ENCODE data around the gene CNKSR1. TPM values are rescaled to one million over a fixed set of nuclear protein-coding genes. Genes with fewer than 3 reads are reported as not detected.

The CNKSR1 gene
- total and polyA plus RNA-seq, 4 experiments from 2014 or later: 0.28 to 4.5 (median 2.3) TPM

DNA sequence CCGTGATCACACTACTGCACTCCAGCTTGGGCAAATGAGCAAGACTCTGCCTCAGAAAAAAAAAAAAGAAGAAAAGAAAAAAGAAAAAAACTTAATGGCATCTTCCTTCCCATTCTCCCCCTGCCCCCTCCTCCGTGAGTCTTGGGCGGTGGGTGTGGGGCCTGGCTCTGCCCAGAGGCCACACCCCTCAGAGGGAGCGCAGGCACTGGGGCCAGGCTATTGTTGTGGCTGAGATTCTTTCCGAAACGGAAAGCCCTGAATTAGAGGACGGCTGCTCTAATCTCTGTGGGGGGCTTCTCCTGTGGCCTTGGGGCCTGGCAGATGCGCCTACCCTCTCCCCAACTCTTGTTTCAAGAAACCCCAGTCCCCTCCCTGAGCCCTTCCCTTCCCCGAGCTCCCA is 22.5 kb upstream of the CNKSR1 start:
- no peaks in the 10 kb centered on the region for H3K9me3 Mint-ChIP-seq
- POLR2A ChIA-PET (ENCODE audit: partially characterized antibody): interaction anchor here (0.9 to 1.0 kb wide), 2 partner anchors 15 to 29 kb away, joined by 3 read pairs; partner anchors contain the start of gene ZNF593
- no peaks in the 10 kb centered on the region for H3K27me3 ChIP-seq (ENCODE audit: insufficient read depth, low read length)
- no peak overlapping the region for H3K27ac Mint-ChIP-seq
- no peaks in the 10 kb centered on the region for H3K36me3 ChIP-seq (ENCODE audit: insufficient read depth, low read length)
- no peaks in the 10 kb centered on the region for H3K4me1 ChIP-seq (ENCODE audit: insufficient read depth, low read length)
- peaks cover 0 to 6% (median under 1%) of the 10 kb centered on the region in 4 donors for H3K4me1 Mint-ChIP-seq
- no peak overlapping the region for H3K4me3 Mint-ChIP-seq
- H3K27me3 Mint-ChIP-seq: peaks cover 20 to 35% of the 10 kb centered on the region in 2 donors
- no peak for DNase-seq
- H3K27ac ChIP-seq (ENCODE audit: low read depth, low read length): no peak overlapping the region
- no peak overlapping the region for H3K4me3 ChIP-seq (ENCODE audit: low read length in 2 of 2)
- intact Hi-C loops (cut with micrococcal nuclease): no loop called here
- H3K36me3 Mint-ChIP-seq: no peaks in the 10 kb centered on the region
- H3K9me3 ChIP-seq (ENCODE audit: control insufficient read depth in 1 of 2, low read length in 2 of 2): no peaks in the 10 kb centered on the region
- CTCF ChIA-PET (ENCODE audit: partially characterized antibody): interaction anchor here (0.6 to 2.3 kb wide), 5 partner anchors 9 to 242 kb away, joined by 3 to 6 read pairs (median 3); partner anchors contain the start of gene ZNF593

DNA sequence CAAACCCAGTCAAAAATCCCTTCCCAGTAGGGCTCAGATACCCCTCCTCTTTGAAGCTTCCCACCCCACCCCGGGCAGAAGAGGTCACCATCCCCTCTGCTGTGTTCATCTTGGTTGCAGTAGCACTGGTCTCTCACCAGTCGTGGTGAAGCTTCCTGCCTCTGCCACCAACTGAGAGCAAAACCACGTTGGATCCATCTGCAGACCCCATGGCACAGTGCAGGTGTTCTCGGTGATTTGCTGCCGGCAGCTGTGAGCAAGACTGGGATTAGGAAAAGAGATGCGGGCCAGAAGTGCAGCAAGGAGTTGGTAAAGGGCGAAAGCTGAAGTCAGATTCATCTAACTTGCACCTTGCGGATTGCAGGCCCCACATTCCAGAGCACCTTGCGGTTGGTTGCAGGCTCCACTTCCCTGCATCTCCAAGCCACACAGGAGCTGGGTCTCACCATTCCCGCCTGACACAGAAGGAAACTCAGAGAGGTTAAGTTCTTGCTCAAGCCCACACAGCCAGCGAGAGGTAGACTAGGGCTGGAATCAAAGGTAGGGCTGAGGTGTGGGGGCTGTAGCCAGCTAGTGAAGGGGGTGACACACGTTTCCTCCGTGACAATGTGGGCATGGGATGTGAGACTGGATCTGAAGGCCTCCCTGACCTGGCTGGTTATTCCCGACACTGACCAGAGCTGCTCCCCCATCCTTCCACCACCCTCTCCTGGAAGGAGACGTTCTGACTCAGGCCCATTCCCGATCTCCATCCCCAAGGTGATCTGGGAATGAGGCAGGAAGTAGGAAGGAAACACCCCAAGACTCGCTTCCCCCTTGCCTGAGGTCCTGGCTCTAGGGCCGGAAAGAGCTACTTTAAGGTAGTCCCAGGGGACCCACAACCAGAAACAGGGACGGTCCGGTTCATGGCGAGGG is 21.7 kb upstream of the CNKSR1 start:
- no peaks in the 10 kb centered on the region for H3K27me3 ChIP-seq (ENCODE audit: insufficient read depth, low read length)
- H3K27ac ChIP-seq (ENCODE audit: low read depth, low read length): no peak overlapping the region
- H3K4me3 ChIP-seq (ENCODE audit: low read length in 2 of 2): no peak overlapping the region
- H3K4me3 Mint-ChIP-seq: no peak overlapping the region
- CTCF ChIA-PET (ENCODE audit: partially characterized antibody): interaction anchor here (0.7 to 1.3 kb wide), 4 partner anchors 8 to 120 kb away, joined by 3 to 4 read pairs (median 4); partner anchors contain the start of gene ZNF593
- H3K9me3 ChIP-seq (ENCODE audit: control insufficient read depth in 1 of 2, low read length in 2 of 2): no peaks in the 10 kb centered on the region
- H3K36me3 Mint-ChIP-seq: no peaks in the 10 kb centered on the region
- POLR2A ChIA-PET (ENCODE audit: partially characterized antibody): interaction anchor here (0.9 to 1.0 kb wide), 2 partner anchors 14 to 30 kb away, joined by 3 read pairs; partner anchors contain the start of gene ZNF593
- no peaks in the 10 kb centered on the region for H3K4me1 ChIP-seq (ENCODE audit: insufficient read depth, low read length)
- intact Hi-C loops (cut with micrococcal nuclease): no loop called here
- H3K9me3 Mint-ChIP-seq: no peaks in the 10 kb centered on the region
- H3K36me3 ChIP-seq (ENCODE audit: insufficient read depth, low read length): no peaks in the 10 kb centered on the region
- H3K27ac Mint-ChIP-seq: peak overlapping the region in 1 of 7 donors; percentile 37
- peaks cover 0 to 6% (median under 1%) of the 10 kb centered on the region in 4 donors for H3K4me1 Mint-ChIP-seq
- H3K27me3 Mint-ChIP-seq: peaks cover 20 to 34% of the 10 kb centered on the region in 2 donors
- no peak for DNase-seq

DNA sequence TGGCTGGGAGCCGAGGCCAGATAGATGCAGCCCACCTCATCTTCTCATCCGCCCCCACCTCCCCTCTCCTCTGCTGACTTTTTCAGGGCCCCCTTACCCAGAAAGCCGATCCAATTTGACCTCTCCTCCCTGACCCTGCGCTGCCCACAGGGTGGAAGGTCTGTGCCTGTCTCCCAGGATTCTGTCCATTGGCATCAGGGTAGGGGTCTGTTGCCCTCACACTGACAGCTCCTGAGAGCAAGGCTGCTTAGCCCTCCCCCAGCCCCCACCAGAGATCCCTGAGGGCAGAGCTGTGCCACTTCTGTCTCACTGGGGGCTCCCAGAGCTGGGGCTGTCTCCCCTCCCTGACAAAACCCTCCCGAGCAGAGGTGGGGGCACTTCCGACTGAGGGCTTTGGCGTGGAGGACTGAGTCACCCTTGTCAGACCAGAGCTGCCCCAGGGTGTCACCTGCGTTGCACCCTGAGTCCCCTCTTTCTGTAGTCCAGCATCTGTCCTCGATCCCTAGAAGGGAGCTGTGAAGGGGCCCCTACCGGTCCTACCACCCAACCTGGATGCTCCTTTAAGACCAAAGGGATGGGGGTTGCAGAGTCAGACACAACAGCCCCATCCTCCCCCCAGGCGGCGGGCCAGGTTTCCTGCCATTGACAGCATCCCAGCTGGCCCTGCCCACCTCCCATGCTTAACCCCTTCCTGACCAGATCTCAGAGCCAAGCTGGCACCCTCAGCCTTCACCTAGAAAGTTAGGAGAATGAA is 20.8 kb upstream of the CNKSR1 start:
- peaks cover 0 to 6% (median under 1%) of the 10 kb centered on the region in 4 donors for H3K4me1 Mint-ChIP-seq
- no peak for DNase-seq
- intact Hi-C loops (cut with micrococcal nuclease): no loop called here
- peaks cover 17 to 30% of the 10 kb centered on the region in 2 donors for H3K27me3 Mint-ChIP-seq
- H3K4me3 Mint-ChIP-seq: no peak overlapping the region
- Histone ChIP-seq H3K4me1 (ENCODE audit: insufficient read depth, low read length) (no peaks in the 10 kb centered on the region), H3K4me3 (ENCODE audit: low read length in 2 of 2) (no peak overlapping the region), H3K36me3 (ENCODE audit: insufficient read depth, low read length) (no peaks in the 10 kb centered on the region), H3K27ac (ENCODE audit: low read depth, low read length) (no peak overlapping the region), H3K9me3 (ENCODE audit: control insufficient read depth in 1 of 2, low read length in 2 of 2) (no peaks in the 10 kb centered on the region), H3K27me3 (ENCODE audit: insufficient read depth, low read length) (no peaks in the 10 kb centered on the region)
- H3K27ac Mint-ChIP-seq: peak overlapping the region in 1 of 7 donors; percentile 47
- ChIA-PET POLR2A (ENCODE audit: partially characterized antibody) (no interaction called here), CTCF (ENCODE audit: partially characterized antibody) (interaction anchor here (0.7 to 2.1 kb wide), 5 partner anchors 11 to 121 kb away, joined by 3 to 10 read pairs (median 5); partner anchors contain the start of gene ZNF593)
- H3K36me3 Mint-ChIP-seq: no peaks in the 10 kb centered on the region
- no peaks in the 10 kb centered on the region for H3K9me3 Mint-ChIP-seq

DNA sequence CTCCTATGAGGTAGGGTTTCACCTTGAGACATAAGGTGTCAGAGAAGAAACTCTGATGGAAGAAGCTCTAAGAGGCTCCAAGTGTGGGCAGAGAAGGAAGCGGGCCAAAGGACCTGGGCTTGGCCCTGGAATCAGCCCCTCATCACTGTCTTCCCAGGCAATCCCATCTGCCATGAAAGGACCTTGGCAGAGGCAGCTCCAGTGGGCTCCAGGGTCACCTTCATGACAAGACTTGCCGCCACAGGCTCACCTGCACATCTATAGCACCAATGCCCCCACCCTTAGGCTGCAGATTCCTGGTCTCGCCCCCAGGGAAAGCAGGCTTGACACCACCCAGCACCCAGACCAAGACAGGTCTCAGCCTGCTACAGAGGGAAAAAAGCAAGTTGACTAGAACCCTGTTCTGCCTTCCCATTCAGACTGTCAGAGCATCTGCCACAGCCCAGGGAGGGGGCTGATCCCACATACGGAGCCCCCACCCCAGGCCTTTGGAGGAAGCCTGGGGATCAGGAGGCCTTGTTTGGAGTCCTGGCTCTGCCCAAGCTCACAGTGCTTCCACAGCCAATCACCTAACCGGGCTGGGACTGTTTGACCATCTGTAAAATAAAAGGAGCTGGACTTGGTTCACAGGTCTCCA is 18.9 kb upstream of the CNKSR1 start:
- H3K36me3 ChIP-seq (ENCODE audit: insufficient read depth, low read length): no peaks in the 10 kb centered on the region
- H3K4me3 ChIP-seq (ENCODE audit: low read length in 2 of 2): no peak overlapping the region
- CTCF ChIA-PET (ENCODE audit: partially characterized antibody): interaction anchor here (0.8 to 2.1 kb wide), 3 partner anchors 13 to 52 kb away, joined by 3 to 10 read pairs (median 3); partner anchors contain the start of gene ZNF593OS
- no peak overlapping the region for H3K27ac ChIP-seq (ENCODE audit: low read depth, low read length)
- no peaks in the 10 kb centered on the region for H3K36me3 Mint-ChIP-seq
- H3K9me3 Mint-ChIP-seq: no peaks in the 10 kb centered on the region
- intact Hi-C loops (cut with micrococcal nuclease): no loop called here
- H3K4me1 Mint-ChIP-seq: peaks cover 0 to 10% (median 5%) of the 10 kb centered on the region in 4 donors
- H3K27ac Mint-ChIP-seq: peak overlapping the region in 1 of 7 donors; percentile 57
- peaks cover 7% of the 10 kb centered on the region for H3K27me3 ChIP-seq (ENCODE audit: insufficient read depth, low read length)
- POLR2A ChIA-PET (ENCODE audit: partially characterized antibody): no interaction called here
- peaks cover 5% of the 10 kb centered on the region for H3K4me1 ChIP-seq (ENCODE audit: insufficient read depth, low read length)
- H3K9me3 ChIP-seq (ENCODE audit: control insufficient read depth in 1 of 2, low read length in 2 of 2): no peaks in the 10 kb centered on the region
- H3K27me3 Mint-ChIP-seq: peaks cover 19 to 33% of the 10 kb centered on the region in 2 donors
- DNase-seq: no peak
- H3K4me3 Mint-ChIP-seq: no peak overlapping the region

DNA sequence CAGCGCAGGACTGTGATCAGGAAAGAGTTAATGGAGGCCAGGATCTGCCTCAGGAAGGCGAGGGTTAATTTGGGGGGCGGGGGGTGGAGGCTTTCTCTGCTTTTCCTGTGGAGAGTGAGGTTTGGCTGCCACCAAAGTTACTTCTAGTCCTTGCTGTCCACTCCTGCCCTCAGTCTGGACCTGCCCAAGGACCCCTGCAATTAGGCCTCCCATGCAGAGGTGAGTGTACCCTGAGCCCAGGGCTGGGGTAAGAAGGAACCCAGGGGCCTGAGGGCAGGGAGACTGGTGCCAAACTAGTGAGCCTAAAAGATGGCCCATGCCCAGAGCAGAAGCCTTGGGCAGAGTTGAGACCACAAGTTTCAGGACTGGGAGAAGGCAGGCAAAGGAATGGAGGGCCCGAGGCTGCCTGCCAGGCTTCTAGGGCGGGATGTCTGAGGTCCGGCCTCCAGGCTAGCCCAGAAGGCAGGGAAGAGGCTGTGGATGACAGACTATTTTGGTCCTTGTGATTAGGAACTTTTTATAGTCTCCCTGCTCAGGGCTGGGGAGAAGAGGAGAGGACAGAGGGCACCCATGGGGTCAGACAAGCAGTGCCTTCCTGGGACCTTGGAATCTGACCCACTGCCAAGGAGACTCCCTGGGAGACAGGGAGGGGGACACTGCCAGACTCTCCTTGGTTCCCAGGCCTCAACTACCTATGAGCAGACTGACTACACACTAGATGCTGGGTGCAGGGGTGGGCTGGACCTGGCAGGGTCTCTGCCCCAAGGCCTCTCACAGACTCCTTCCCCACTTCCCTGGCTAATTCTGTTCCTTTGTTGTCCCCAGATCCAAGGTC is 18.2 kb upstream of the CNKSR1 start, which contains the start of gene FAM110D:
TSS of gene FAM110D (plus strand) at position 172 of the 835 bp plus-strand sequence. CDS start 2,213 bp downstream, outside the sequence.
- Mint-ChIP-seq H3K36me3 (no peaks in the 10 kb centered on the region), H3K4me1 (peaks cover 0 to 15% (median 8%) of the 10 kb centered on the region in 4 donors), H3K27me3 (peaks cover 19 to 36% of the 10 kb centered on the region in 2 donors), H3K9me3 (no peaks in the 10 kb centered on the region), H3K4me3 (peak within 1 kb of the TSS in 1 of 8 donors; percentile 55), H3K27ac (peak within 1 kb of the TSS in 1 of 7 donors; percentile 57)
- POLR2A ChIA-PET (ENCODE audit: partially characterized antibody): no interaction called here
- CTCF ChIA-PET (ENCODE audit: partially characterized antibody): interaction anchor here (0.8 to 1.0 kb wide), 3 partner anchors 13 to 53 kb away, joined by 3 read pairs; partner anchors contain the start of gene ZNF593OS
- Histone ChIP-seq H3K4me1 (ENCODE audit: insufficient read depth, low read length) (peaks cover 12% of the 10 kb centered on the region), H3K9me3 (ENCODE audit: control insufficient read depth in 1 of 2, low read length in 2 of 2) (no peaks in the 10 kb centered on the region), H3K27ac (ENCODE audit: low read depth, low read length) (no peak within 1 kb of the TSS), H3K27me3 (ENCODE audit: insufficient read depth, low read length) (peaks cover 7% of the 10 kb centered on the region), H3K4me3 (ENCODE audit: low read length in 2 of 2) (no peak within 1 kb of the TSS), H3K36me3 (ENCODE audit: insufficient read depth, low read length) (no peaks in the 10 kb centered on the region)
- DNase-seq: no peak
- intact Hi-C loops (cut with micrococcal nuclease): no loop called here

DNA sequence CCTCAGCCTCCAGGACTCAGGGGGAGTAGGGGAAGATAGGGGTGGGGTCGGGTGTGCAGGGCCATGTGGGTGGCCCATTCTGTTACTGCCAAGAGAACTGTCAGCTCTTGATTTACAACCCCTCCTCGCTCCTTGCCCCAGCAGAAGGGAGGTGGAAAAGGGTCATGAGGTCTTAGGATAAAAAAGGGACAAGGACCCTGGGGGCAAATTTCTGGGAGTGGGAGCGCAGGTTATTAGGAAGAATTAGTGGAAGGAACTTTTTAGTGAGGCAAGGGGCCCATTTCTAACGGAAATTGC is 17.6 kb upstream of the CNKSR1 start:
- no peak overlapping the region for H3K27ac ChIP-seq (ENCODE audit: low read depth, low read length)
- no peak overlapping the region for H3K4me3 Mint-ChIP-seq
- H3K9me3 ChIP-seq (ENCODE audit: control insufficient read depth in 1 of 2, low read length in 2 of 2): no peaks in the 10 kb centered on the region
- no peak overlapping the region for H3K27ac Mint-ChIP-seq
- peaks cover 7% of the 10 kb centered on the region for H3K27me3 ChIP-seq (ENCODE audit: insufficient read depth, low read length)
- no peak overlapping the region for H3K4me3 ChIP-seq (ENCODE audit: low read length in 2 of 2)
- no peaks in the 10 kb centered on the region for H3K36me3 Mint-ChIP-seq
- H3K36me3 ChIP-seq (ENCODE audit: insufficient read depth, low read length): no peaks in the 10 kb centered on the region
- intact Hi-C loops (cut with micrococcal nuclease): no loop called here
- peaks cover 19 to 36% of the 10 kb centered on the region in 2 donors for H3K27me3 Mint-ChIP-seq
- no peaks in the 10 kb centered on the region for H3K9me3 Mint-ChIP-seq
- H3K4me1 ChIP-seq (ENCODE audit: insufficient read depth, low read length): peaks cover 16% of the 10 kb centered on the region
- ChIA-PET CTCF (ENCODE audit: partially characterized antibody) (interaction anchor here (1.0 kb wide), 1 partner anchor 15 kb away, joined by 3 read pairs; no protein-coding TSS in a partner anchor), POLR2A (ENCODE audit: partially characterized antibody) (interaction anchor here (0.7 kb wide), 1 partner anchor 75 kb away, joined by 5 read pairs; no protein-coding TSS in a partner anchor)
- peaks cover 0 to 15% (median 8%) of the 10 kb centered on the region in 4 donors for H3K4me1 Mint-ChIP-seq
- DNase-seq: no peak

All from CD4-positive, alpha-beta memory T cell (primary cell).